ENCODE data around the gene VEGFC. TPM values are rescaled to one million over a fixed set of nuclear protein-coding genes. Genes with fewer than 3 reads are reported as not detected.

VEGFC gene
- total and polyA plus RNA-seq, 3 donors from 2014 or later: 2.8 to 4.3 (median 4.0) TPM

DNA sequence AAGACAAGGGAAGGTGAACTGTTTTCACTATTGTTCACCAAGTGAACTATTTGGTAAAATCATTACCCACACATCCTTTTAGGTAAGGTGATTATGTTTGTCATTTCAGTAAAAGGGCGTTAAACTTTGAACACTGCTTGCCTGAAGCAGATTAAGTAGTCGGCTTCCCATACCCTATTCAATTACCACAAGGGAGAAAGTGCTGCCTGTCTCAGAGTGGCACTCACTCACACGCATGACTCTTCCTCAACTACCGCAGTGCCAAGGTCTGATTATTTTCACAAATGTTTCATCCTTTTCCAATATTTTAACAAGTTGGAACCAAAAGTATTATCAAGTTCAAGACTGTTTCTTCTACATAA lies 11.0 kb downstream of the VEGFC start:
- no peaks in the 10 kb centered on the region for H3K36me3 ChIP-seq (ENCODE audit: low read depth, missing control alignments)
- H3K9me3 ChIP-seq: no peaks in the 10 kb centered on the region
- no peaks in the 10 kb centered on the region for H3K4me1 ChIP-seq
- no peak overlapping the region for H3K4me3 ChIP-seq
- 76 to 81% methylated on average over 4 of the region's 4 CpGs for WGBS, 2 donors
- no peak for TF ChIP-seq POLR2A (IDR thresholded peaks at IDR 0.05)
- TF ChIP-seq, protein P1, sequence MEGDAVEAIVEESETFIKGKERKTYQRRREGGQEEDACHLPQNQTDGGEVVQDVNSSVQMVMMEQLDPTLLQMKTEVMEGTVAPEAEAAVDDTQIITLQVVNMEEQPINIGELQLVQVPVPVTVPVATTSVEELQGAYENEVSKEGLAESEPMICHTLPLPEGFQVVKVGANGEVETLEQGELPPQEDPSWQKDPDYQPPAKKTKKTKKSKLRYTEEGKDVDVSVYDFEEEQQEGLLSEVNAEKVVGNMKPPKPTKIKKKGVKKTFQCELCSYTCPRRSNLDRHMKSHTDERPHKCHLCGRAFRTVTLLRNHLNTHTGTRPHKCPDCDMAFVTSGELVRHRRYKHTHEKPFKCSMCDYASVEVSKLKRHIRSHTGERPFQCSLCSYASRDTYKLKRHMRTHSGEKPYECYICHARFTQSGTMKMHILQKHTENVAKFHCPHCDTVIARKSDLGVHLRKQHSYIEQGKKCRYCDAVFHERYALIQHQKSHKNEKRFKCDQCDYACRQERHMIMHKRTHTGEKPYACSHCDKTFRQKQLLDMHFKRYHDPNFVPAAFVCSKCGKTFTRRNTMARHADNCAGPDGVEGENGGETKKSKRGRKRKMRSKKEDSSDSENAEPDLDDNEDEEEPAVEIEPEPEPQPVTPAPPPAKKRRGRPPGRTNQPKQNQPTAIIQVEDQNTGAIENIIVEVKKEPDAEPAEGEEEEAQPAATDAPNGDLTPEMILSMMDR (IDR thresholded peaks at IDR 0.05): no peak
- H3K27ac ChIP-seq: peak overlapping the region in 1 of 2 donors; percentile 16
- intact Hi-C loops (cut with DNase I; ENCODE audit: low total_unique reads): no loop called here
- DNase-seq: no peak
- no peaks in the 10 kb centered on the region for H3K27me3 ChIP-seq

DNA sequence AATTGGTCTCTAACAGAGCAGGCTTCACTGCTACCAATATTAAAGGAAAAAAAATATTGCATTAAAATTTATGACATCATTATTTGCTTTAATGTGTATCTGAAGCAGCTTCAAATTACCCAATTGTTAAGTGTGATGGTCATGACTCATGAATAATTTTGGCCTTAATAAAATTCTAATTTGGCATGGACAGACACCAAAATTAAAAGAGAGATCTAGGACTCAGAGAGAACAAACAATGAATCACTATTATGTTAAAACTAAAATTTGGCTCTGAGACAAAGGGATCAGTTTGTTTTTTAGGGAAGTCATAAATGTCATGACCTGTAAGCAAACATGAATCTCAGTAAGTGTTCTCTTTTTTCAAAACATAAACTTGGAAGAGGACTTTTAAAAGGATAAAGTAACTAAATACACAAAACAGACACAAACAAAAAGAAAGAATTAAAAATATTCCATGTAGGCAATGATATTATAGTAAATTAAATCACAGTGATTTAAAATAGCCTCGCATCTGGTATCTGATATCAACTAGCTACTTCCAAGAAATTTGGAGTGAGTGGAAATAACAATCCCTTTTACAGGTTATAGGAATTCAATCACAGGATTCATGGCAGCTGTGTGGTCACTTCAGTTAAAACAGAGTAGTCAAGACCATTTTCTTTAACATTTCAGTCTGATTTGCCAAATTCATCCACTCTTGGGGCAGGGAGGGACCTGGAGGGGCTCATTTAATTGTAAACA lies 11.6 kb downstream of the VEGFC start:
- no peaks in the 10 kb centered on the region for H3K4me1 ChIP-seq

DNA sequence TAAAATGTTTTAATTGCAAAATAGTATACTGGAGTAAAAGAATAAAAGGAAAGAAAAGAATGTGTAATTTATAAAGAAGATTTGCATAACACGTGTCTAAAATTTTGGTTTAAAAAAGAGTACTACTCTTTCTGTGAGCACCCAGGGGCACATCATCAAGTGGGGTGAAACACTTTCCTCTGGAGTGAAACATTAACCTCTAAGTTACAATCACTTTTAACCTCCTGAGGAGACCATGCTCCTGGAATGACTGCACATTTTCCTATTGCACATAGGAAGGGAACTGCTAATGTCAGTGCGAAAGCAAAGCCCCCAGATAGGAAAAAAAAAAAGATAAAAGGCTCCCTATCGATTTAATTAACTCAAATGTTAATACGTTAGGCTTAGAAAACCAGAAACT lies 13.3 kb downstream of the VEGFC start:
- Histone ChIP-seq H3K9me3 (no peaks in the 10 kb centered on the region), H3K27ac (no peak overlapping the region), H3K4me3 (no peak overlapping the region), H3K36me3 (ENCODE audit: low read depth, missing control alignments) (no peaks in the 10 kb centered on the region), H3K4me1 (no peaks in the 10 kb centered on the region), H3K27me3 (no peaks in the 10 kb centered on the region)
- 91 to 94% methylated on average over 4 of the region's 4 CpGs for WGBS, 2 donors
- TF ChIP-seq, protein P1 (IDR thresholded peaks at IDR 0.05): no peak
- TF ChIP-seq POLR2A (IDR thresholded peaks at IDR 0.05): no peak
- intact Hi-C loops (cut with DNase I; ENCODE audit: low total_unique reads): no loop called here
- no peak for DNase-seq

More for the DNA sequence above, 11.6 kb downstream of the VEGFC start:
- no peaks in the 10 kb centered on the region for H3K27me3 ChIP-seq
- no peaks in the 10 kb centered on the region for H3K36me3 ChIP-seq (ENCODE audit: low read depth, missing control alignments)
- 48 to 50% methylated on average over 1 of the region's 1 CpG for WGBS, 2 donors
- no peaks in the 10 kb centered on the region for H3K9me3 ChIP-seq
- no peak for DNase-seq
- H3K27ac ChIP-seq: peak overlapping the region in 1 of 2 donors; percentile 16
- no peak overlapping the region for H3K4me3 ChIP-seq
- intact Hi-C loops (cut with DNase I; ENCODE audit: low total_unique reads): no loop called here
- TF ChIP-seq, protein P1 (IDR thresholded peaks at IDR 0.05): no peak
- no peak for TF ChIP-seq POLR2A (IDR thresholded peaks at IDR 0.05)

DNA sequence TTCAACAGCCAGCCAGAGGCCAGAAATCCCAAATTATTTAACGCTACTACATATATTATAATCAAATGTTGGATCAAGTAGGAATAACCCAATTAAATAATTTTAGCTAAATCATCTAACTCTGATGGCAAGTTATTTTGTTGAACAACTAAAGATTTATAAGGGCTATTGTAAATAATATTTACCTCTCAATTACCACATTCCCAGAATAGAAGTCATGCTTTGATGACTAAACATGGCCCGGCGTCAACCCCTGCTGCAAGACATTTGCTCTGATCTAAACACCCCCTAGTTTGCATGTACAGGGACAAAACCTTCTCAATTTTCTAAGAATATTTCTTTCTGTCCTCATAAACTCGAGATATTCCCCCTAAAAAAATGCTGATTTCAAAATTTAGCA lies 14.2 kb downstream of the VEGFC start:
- Histone ChIP-seq H3K36me3 (ENCODE audit: low read depth, missing control alignments) (no peaks in the 10 kb centered on the region), H3K27me3 (no peaks in the 10 kb centered on the region), H3K27ac (no peak overlapping the region), H3K4me1 (no peaks in the 10 kb centered on the region), H3K9me3 (no peaks in the 10 kb centered on the region), H3K4me3 (no peak overlapping the region)
- no peak for DNase-seq
- TF ChIP-seq POLR2A (IDR thresholded peaks at IDR 0.05): no peak
- TF ChIP-seq, protein P1 (IDR thresholded peaks at IDR 0.05): no peak
- 86 to 90% methylated on average over 4 of the region's 4 CpGs for WGBS, 2 donors
- intact Hi-C loops (cut with DNase I; ENCODE audit: low total_unique reads): no loop called here

DNA sequence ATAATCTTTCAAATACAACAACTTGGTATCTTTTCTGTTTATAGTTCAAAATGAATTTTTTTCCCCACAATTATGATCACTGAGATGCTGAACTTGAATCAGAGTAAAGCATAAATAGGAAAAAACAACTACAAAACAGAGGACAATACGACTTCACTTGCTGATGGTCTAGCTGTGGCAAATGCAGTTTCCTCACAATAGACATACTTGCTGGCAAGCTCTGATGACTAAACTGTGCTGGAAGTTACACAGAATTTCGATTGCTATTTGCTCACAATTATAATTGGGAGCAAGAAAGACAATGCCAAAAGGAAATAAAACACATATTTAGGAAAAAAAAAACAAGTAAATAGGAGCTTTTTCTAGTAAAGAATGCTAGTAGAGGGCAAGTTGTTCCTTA lies 14.7 kb downstream of the VEGFC start:
- H3K4me3 ChIP-seq: no peak overlapping the region
- no peaks in the 10 kb centered on the region for H3K9me3 ChIP-seq
- WGBS, 2 donors: 26 to 44% methylated on average over 2 of the region's 2 CpGs
- TF ChIP-seq, protein P1 (IDR thresholded peaks at IDR 0.05): no peak
- no peak for TF ChIP-seq POLR2A (IDR thresholded peaks at IDR 0.05)
- DNase-seq: no peak
- H3K36me3 ChIP-seq (ENCODE audit: low read depth, missing control alignments): no peaks in the 10 kb centered on the region
- no peaks in the 10 kb centered on the region for H3K4me1 ChIP-seq
- intact Hi-C loops (cut with DNase I; ENCODE audit: low total_unique reads): no loop called here
- H3K27me3 ChIP-seq: no peaks in the 10 kb centered on the region
- H3K27ac ChIP-seq: no peak overlapping the region

Measured in testis (tissue), 3 donors.